ENCODE results near the gene CACNB3.

- TF ChIP-seq KDM1A (IDR thresholded peaks at IDR 0.05; ENCODE audit: borderline replicate concordance, low read length): no peak
- TF ChIP-seq, protein P1, sequence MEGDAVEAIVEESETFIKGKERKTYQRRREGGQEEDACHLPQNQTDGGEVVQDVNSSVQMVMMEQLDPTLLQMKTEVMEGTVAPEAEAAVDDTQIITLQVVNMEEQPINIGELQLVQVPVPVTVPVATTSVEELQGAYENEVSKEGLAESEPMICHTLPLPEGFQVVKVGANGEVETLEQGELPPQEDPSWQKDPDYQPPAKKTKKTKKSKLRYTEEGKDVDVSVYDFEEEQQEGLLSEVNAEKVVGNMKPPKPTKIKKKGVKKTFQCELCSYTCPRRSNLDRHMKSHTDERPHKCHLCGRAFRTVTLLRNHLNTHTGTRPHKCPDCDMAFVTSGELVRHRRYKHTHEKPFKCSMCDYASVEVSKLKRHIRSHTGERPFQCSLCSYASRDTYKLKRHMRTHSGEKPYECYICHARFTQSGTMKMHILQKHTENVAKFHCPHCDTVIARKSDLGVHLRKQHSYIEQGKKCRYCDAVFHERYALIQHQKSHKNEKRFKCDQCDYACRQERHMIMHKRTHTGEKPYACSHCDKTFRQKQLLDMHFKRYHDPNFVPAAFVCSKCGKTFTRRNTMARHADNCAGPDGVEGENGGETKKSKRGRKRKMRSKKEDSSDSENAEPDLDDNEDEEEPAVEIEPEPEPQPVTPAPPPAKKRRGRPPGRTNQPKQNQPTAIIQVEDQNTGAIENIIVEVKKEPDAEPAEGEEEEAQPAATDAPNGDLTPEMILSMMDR (IDR thresholded peaks at IDR 0.05; ENCODE audit: control extremely low read depth in 1 of 3, insufficient read depth in 1 of 3, low read depth in 1 of 3, low read length in 3 of 3): no peak
- TF ChIP-seq RBBP5 (IDR thresholded peaks at IDR 0.05; ENCODE audit: borderline replicate concordance, low read depth, low read length): no peak
- TF ChIP-seq POLR2AphosphoS5 (IDR thresholded peaks at IDR 0.05; ENCODE audit: low read depth, low read length): no peak
- TF ChIP-seq NRF1 (IDR thresholded peaks at IDR 0.05; ENCODE audit: low read depth, low read length): no peak
Observed at GRCh38 chr12:48831257-48831656, 13.0 kb downstream of the CACNB3 start.

Measured in H1 (cell line).